ENCODE data around the gene SSTR4. TPM values are rescaled to one million over a fixed set of nuclear protein-coding genes. Genes with fewer than 3 reads are reported as not detected.
"Not testable (repeated sequence)": the region's sequence is repeated elsewhere in the genome, so short reads cannot be mapped to it uniquely, and the experiment has no call there.

The SSTR4 gene, protein sequence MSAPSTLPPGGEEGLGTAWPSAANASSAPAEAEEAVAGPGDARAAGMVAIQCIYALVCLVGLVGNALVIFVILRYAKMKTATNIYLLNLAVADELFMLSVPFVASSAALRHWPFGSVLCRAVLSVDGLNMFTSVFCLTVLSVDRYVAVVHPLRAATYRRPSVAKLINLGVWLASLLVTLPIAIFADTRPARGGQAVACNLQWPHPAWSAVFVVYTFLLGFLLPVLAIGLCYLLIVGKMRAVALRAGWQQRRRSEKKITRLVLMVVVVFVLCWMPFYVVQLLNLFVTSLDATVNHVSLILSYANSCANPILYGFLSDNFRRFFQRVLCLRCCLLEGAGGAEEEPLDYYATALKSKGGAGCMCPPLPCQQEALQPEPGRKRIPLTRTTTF
- total RNA-seq = 0.30 TPM

DNA sequence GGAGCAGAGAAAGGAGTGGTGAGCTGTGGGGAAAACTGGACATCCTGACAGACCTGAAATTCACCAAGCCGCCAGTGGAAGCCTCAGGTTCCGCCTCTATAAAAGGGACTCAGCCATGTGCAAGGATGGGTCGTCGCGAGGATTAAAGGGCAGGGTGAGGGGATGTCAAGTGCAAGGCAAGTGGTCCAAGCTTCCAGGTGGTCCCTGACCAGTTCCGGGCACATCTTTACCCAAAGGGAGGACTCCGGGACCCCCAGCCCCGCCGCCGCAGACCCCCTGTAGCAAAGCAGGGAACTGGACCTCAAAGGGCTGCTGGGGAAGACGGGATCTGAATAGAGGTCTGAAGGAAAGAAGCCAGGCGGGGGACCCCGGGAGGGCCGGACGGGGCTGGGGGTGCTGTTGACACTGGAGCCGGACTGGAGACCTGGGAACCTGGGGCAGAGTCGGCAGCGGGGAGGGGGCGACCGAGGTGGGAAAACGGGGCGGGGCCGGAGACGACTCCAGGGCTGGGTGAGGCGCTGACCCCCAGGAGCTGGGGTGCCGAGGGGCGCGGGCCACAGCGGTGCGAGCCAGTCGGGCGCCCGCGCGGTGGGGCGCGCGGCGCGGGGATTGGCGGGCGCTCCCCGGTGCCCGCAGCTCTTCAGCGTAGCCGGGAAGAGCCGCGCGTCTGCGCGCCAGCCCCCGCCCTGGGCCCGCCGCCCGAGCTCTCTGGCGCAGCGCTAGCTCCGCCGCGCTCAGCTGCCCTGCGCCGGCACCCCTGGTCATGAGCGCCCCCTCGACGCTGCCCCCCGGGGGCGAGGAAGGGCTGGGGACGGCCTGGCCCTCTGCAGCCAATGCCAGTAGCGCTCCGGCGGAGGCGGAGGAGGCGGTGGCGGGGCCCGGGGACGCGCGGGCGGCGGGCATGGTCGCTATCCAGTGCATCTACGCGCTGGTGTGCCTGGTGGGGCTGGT is at the start of gene SSTR4:
TSS of gene SSTR4 (plus strand) at position 592 of the 951 bp plus-strand sequence. CDS start at position 764, 172 bp downstream.
- DNase-seq = no peak

- no peak for DNase-seq
Observed at GRCh38 chr20:22986601-22987000, 48.5 kb upstream of the SSTR4 start.

DNA sequence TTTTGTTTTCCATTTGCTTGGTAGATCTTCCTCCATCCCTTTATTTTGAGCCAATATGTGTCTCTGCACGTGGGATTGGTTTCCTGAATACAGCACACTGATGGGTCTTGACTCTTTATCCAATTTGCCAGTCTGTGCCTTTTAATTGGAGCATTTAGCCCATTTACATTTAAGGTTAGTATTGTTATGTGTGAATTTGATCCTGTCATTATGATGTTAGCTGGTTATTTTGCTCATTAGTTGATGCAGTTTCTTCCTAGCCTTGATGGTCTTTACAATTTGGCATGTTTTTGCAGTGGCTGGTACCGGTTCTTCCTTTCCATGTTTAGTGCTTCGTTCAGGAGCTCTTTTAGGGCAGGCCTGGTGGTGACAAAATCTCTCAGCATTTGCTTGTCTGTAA is 43.7 kb upstream of the SSTR4 start:
- DNase-seq = not testable (repeated sequence)

- no peak for DNase-seq
Observed at GRCh38 chr20:22993823-22994222, 41.3 kb upstream of the SSTR4 start.

GRCh38 chr20:22995923-22996322 is 39.2 kb upstream of the SSTR4 start:
- no peak for DNase-seq

DNA sequence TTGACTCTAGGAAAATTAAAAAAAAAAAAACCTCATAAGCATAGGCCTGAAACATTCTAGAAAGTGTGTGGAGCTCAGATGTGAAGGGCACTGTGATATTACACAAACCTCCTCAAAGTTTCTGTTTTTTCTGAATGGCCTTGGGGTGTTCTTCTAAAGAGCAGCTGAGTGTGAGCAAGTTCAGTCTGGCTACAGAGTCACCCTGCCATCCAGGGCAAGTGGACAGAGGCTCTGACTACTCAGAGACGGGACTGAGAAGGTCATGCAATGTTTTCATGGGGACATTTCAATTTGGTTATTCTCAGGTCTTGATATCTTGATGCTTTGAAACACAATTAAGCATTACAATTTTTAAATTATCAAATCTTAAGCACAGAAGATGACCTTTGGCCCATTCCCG is 36.6 kb upstream of the SSTR4 start:
- no peak for DNase-seq

DNA sequence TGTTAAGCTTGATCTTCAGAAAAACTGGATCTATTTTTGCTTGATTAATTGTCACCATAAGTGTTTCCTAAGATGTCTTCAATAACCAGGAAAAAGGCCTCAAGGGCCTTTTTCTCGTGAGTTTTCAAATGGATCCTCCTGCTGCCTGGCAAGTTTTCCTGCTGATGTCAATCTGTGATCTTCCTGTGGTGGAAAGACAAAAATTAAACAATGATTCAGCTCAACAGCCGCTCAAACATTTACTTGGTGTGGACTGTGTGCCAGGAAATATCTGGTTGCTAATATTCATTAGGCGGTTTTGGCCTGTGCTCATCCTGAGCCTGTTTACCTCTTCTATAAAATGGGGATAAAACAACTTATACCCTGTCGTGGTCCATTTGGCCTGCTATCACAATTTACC is 35.4 kb upstream of the SSTR4 start:
- peak; percentile 69 for DNase-seq

DNA sequence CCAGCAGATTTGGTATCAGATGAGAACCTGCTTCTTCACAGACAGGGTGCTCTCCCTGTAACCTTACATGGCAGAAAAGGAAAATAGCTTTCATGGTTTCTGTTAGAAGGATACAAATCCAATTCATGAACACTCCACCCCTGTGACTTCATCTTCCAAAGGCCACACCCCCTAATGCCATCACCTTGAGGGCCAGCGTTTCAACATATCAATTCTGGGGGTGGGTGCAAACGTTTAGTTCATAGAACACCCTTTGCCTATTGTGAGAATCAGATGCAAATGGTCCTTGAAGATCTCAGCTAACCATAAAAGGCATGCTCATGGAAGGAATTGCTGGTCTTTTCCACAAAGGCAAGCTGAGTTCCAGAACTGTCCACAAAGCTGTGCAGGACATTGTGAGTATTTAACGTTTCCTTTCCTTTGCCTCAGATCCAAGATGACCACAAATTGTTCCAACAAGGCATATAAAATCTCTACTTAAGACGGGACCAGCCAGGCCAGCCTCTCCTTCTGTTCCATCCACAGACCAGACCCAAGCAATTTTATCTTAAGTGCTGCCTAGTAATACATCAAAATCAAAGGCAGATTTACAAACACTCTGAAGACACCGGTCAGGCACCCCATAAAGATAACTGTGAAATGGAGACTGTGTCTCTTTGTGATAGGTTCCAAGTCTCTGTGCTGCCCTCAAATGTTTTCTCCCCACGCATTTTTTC is 34.7 kb upstream of the SSTR4 start:
- no peak for DNase-seq

GRCh38 chr20:23002276-23002675 is 32.8 kb upstream of the SSTR4 start:
- DNase-seq = no peak

- no peak for DNase-seq
Observed at GRCh38 chr20:23003077-23003635, 32.0 kb upstream of the SSTR4 start.

- no peak for DNase-seq
Observed at GRCh38 chr20:23003881-23004460, 31.1 kb upstream of the SSTR4 start.

- no peak for DNase-seq
Observed at GRCh38 chr20:23005776-23006175, 29.3 kb upstream of the SSTR4 start.

- DNase-seq = no peak
Observed at GRCh38 chr20:23007462-23007861, 27.6 kb upstream of the SSTR4 start.

GRCh38 chr20:23007886-23008655 is 27.0 kb upstream of the SSTR4 start:
- DNase-seq = no peak

DNA sequence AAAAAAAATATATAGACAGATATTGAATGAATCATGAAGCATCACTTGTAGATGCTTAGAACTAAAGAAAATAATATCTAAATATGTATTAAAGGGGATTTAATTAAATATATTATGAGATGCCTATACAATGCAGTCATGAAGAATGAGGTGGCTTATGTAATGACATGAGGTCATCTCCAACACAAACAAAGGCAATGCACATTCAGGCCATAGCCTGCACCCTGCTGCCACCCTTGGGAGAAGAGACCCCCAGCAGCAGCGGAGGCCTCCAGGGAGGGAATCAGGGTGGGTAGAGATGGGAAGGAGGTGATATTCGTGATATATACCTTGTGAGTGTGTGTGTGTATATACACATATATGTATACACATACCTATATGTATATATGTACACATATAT is 26.4 kb upstream of the SSTR4 start:
- DNase-seq = no peak

GRCh38 chr20:23009636-23010035 is 25.5 kb upstream of the SSTR4 start:
- no peak for DNase-seq

DNA sequence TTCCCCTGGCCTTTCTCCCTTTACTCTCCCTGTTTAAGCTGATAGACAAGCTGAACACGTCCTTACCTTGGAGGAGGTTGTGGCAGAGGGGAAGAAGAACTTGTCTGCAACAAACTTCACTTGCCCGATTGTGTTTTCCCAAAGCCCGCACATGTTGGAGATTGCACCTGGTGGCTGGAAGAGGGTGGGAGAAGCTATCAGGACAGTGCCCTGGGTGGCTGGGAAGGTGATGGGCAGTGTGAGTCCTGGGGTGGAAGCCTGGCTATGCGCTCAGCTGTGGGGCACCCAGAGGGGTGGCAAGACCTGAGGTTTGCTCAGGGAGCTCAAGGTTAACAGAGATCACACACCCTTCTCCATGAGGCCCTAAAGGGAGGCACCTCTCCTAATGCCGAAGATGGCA is 25.0 kb upstream of the SSTR4 start:
- no peak for DNase-seq

DNA sequence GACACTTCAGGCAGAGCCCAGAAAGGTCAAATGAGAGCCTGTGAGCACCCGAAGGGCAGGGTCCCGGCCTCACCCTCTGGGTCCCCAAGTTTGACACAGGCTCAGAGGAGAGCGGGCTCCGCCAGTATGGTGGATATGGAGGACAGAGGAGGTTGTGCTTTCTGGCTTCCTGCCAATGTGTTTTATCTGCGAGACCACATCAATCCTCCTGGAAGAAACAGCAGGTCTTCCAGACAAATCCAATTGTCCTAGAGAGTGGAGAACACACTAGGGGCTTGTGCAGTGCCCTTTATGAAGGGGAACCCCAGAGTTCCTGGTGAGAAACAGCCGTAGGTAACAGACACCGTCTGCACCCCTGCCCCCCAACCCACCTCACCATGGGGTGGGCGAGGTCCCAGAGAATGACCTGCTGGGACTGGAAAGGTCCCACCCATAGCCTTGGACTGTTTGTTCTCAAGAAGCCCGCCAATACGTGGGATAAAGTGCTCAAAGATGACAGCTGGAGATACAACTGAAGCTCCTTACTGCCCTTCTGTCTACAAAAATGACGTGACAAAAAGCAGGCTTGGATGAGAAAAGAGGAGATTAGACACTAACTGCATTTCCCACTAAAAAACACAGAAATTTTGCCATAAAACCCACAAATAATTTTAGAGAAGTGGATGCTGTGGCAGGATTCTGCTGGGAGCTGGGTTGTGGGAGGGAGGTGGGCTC is 23.9 kb upstream of the SSTR4 start:
- no peak for DNase-seq

GRCh38 chr20:23013429-23013828 is 21.7 kb upstream of the SSTR4 start:
- DNase-seq = no peak

DNA sequence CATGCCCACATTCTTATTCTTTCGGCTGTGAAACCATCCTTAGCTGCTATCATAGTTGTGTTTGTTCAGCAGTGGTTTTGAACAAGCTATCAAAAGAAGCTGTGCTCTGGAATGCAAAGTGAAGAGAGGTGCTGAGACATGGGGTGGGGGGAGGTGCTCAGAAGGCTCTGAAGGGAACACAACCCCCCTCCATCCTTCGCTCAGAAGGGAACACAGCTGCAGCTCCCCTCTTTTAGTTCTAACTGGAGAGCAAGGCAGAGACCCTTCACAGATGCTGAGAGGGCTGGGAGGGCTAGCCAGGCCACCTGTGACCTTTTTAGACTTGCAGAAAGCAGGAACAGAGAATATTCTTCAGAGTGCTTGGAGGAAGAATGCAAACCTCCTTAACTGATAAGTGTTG is 17.6 kb upstream of the SSTR4 start:
- DNase-seq = no peak
